B cell (primary cell): Measurements from ENCODE around the gene METTL24. TPM values are rescaled to one million over a fixed set of nuclear protein-coding genes. Genes with fewer than 3 reads are reported as not detected.

Source experiments
- ATAC-seq: fragments of 200-7000 bp; cut with Tn5 transposase; one replicate; pipeline ENCODE4 v1.10.0; 2021; ENCODE audit warnings: low read depth, mild to moderate bottlenecking, moderate number of reproducible peaks, moderate library complexity
- CTCF ChIA-PET: fragments of 350-600 bp; sonication (Branson Sonifier 250); formaldehyde crosslinking; loops from one replicate; lab custom pipeline; 2021; ENCODE audit warnings: antibody characterized with exemption, inconsistent platforms; lab: Charles Lee
- POLR2A ChIA-PET: fragments of 350-600 bp; sonication (Branson Sonifier 250); formaldehyde crosslinking; loops from one replicate; lab custom pipeline; 2021; ENCODE audit warnings: antibody characterized with exemption; lab: Charles Lee
- DNase-seq: peaks from one replicate; pipeline ENCODE4 v3.0.0; 2013
- H2AFZ ChIP-seq: 2 replicates; pipeline ENCODE4 v1.6.1; 2012; ENCODE audit warnings: mild to moderate bottlenecking, low read depth, low read length; ENCODE audit not compliant: insufficient read depth, poor library complexity, severe bottlenecking
- H3K27ac ChIP-seq, 2 donors: 1 replicate in 1 of 2; 2 replicates in 1 of 2; pipeline ENCODE4 v1.5.1; 2012 to 2013; ENCODE audit warnings: low read length in 2 of 2, mild to moderate bottlenecking in 2 of 2, moderate library complexity in 1 of 2
- H3K27me3 ChIP-seq, 4 experiments: fragments of 200-600 bp in 1 of 4; sonication (generic) in 1 of 4; replicated peaks in 1 of 4; 1 replicate in 2 of 4; 2 replicates in 2 of 4; pipeline versions ENCODE4 v1.6.1 to v1.7.0; 2013 to 2016; ENCODE audit warnings: low read length in 3 of 4, mild to moderate bottlenecking in 2 of 4, mixed read lengths in 1 of 4, moderate library complexity in 1 of 4; ENCODE audit not compliant: insufficient read depth in 4 of 4, control insufficient read depth in 3 of 4; ENCODE audit errors: control extremely low read depth in 1 of 4
- H3K36me3 ChIP-seq, 2 experiments: replicated peaks in 1 of 2; 1 replicate in 1 of 2; 2 replicates in 1 of 2; pipeline versions ENCODE4 v1.6.1 to v1.7.1; 2013; ENCODE audit warnings: low read length in 1 of 2; ENCODE audit not compliant: insufficient read depth in 2 of 2, control insufficient read depth in 1 of 2; ENCODE audit errors: control extremely low read depth in 1 of 2, extremely low read depth in 1 of 2
- H3K4me1 ChIP-seq, 2 donors: fragments of 200-600 bp in 1 of 2; sonication (generic) in 1 of 2; 1 replicate in 1 of 2; 2 replicates in 1 of 2; pipeline versions ENCODE4 v1.5.1 to v1.6.1; 2013 to 2017; ENCODE audit warnings: low read length in 2 of 2; ENCODE audit not compliant: control insufficient read depth in 2 of 2, insufficient read depth in 2 of 2
- H3K4me2 ChIP-seq: replicated peaks from 2 replicates; pipeline ENCODE3; 2012; ENCODE audit warnings: mild to moderate bottlenecking, low read depth, low read length; ENCODE audit not compliant: poor library complexity, severe bottlenecking
- H3K4me3 ChIP-seq, 5 experiments: fragments of 200-600 bp in 1 of 5; sonication (generic) in 1 of 5; 1 replicate in 3 of 5; 2 replicates in 2 of 5; pipeline versions ENCODE4 v1.5.1 to v1.7.0; 2011 to 2016; ENCODE audit warnings: low read length in 4 of 5, mild to moderate bottlenecking in 4 of 5, low read depth in 2 of 5, control low read depth in 1 of 5, moderate library complexity in 1 of 5; ENCODE audit not compliant: insufficient read depth in 1 of 5; ENCODE audit errors: control extremely low read depth in 1 of 5, extremely low read depth in 1 of 5
- H3K79me2 ChIP-seq: fragments of 200-600 bp; sonication (generic); one replicate; pipeline ENCODE4 v1.6.0; 2016; ENCODE audit warnings: low read length; ENCODE audit not compliant: control insufficient read depth, insufficient read depth
- H3K9ac ChIP-seq: fragments of 200-600 bp; sonication (generic); 2 replicates; pipeline ENCODE4 v1.6.1; 2017; ENCODE audit warnings: mild to moderate bottlenecking, low read length, moderate library complexity
- H3K9me3 ChIP-seq, 3 donors: one replicate each; pipeline versions ENCODE4 v1.6.1 to v1.7.1; 2013; ENCODE audit warnings: low read length in 2 of 3; ENCODE audit not compliant: control insufficient read depth in 2 of 3, insufficient read depth in 1 of 3; ENCODE audit errors: control extremely low read depth in 1 of 3
- H4K20me1 ChIP-seq: 2 replicates; pipeline ENCODE4 v1.6.0; 2012; ENCODE audit warnings: mild to moderate bottlenecking, low read length; ENCODE audit not compliant: insufficient read depth, control insufficient read depth, poor library complexity, severe bottlenecking
- H3K27ac Mint-ChIP-seq: one replicate; pipeline ENCODE4 v1.8.0; 2021; ENCODE audit warnings: mixed read lengths
- H3K27me3 Mint-ChIP-seq: one replicate; pipeline ENCODE4 v1.8.0; 2021; ENCODE audit warnings: mixed read lengths
- H3K4me1 Mint-ChIP-seq: one replicate; pipeline ENCODE4 v1.8.0; 2021; ENCODE audit warnings: mixed read lengths
- H3K4me3 Mint-ChIP-seq: one replicate; pipeline ENCODE4 v1.8.0; 2021; ENCODE audit warnings: mixed read lengths
- H3K9me3 Mint-ChIP-seq: one replicate; pipeline ENCODE4 v1.8.0; 2022; ENCODE audit warnings: mixed read lengths; ENCODE audit not compliant: insufficient read depth
- EZH2 ChIP-seq: IDR thresholded peaks from 2 replicates; pipeline ENCODE4 v1.6.1; 2012; ENCODE audit warnings: borderline replicate concordance, low read depth, mild to moderate bottlenecking, moderate library complexity, low read length; ENCODE audit not compliant: insufficient read depth, poor library complexity, severe bottlenecking
- WGBS: methylation state at CpG from one replicate; pipeline ENCODE4 v1.1.5; 2013; ENCODE audit warnings: missing lambda C conversion rate; ENCODE audit not compliant: insufficient coverage; 5-methylcytosine and 5-hydroxymethylcytosine counted together
- intact Hi-C: fragments of 100-400 bp; cut with micrococcal nuclease; formaldehyde crosslinking; loops from one replicate; pipeline ENCODE4 v1.10.0; 2022
- polyA plus RNA-seq: library from polyadenylated mRNA; depleted of rRNA; stranded (reverse); fragments of >200 nt; gene quantifications from 2 replicates; pipeline ENCODE4 v1.2.3, GENCODE V29; 2012
- total RNA-seq, 2 donors: library from RNA; stranded (reverse); fragments of 120-200 nt in 1 of 2; gene quantifications; 1 replicate in 1 of 2; 2 replicates in 1 of 2; pipeline versions ENCODE4 v1.2.3 to v1.2.4, GENCODE V29; 2013 to 2022
- TF ChIP-seq, protein P1 (sequence below): fragments of 200-600 bp; IDR thresholded peaks from one replicate; pipeline ENCODE4 v1.8.0; 2022; ENCODE audit warnings: antibody characterized with exemption, mild to moderate bottlenecking

The METTL24 gene
- total and polyA plus RNA-seq, 2 donors (not counting 1 experiment from before 2014, with no cell fraction given), result not detected

DNA sequence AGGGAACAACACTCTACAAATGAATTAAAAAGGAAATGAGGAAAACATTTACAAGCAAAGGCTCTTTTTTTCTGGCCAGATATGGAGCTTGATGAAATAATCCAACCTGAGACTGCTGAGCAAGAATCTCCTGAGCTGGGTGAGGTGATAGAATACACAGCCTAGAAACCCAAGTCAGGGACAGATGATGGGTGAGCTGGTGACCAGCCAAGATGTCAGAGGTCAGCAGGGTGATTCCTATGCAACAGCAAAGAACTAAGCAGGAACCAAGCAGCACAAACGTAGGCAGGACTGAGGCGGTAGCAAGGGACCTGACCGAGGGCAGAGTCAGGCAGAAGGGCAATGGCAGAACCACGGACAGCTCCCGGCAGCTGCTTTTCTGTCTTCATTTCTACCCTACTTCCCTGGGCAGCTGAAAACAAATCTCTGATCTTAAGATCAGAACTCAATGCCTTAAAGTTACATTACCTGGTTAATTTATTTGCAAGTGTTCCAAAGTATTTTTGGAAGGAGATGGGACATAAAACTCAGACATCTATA is 102.9 kb downstream of the METTL24 start:
- DNase-seq, result no peak
- WGBS, result 74% methylated on average over 4 of the region's 5 CpGs
- Mint-ChIP-seq H3K4me3 (no peak overlapping the region), H3K27ac (no peak overlapping the region), H3K27me3 (peaks cover 15% of the 10 kb centered on the region), H3K4me1 (no peaks in the 10 kb centered on the region), H3K9me3 (peaks cover under 1% of the 10 kb centered on the region)
- Histone ChIP-seq H3K79me2 (no peaks in the 10 kb centered on the region), H3K4me3 (no peak overlapping the region), H3K9me3 (peaks cover 0 to 16% (median 0%) of the 10 kb centered on the region in 3 donors), H3K36me3 (no peaks in the 10 kb centered on the region), H3K4me2 (no peak overlapping the region), H3K27ac (no peak overlapping the region), H3K9ac (no peak overlapping the region), H2AFZ (no peak overlapping the region), H3K4me1 (no peaks in the 10 kb centered on the region), H3K27me3 (peaks cover 0 to 9% (median 2%) of the 10 kb centered on the region in 4 experiments), H4K20me1 (no peaks in the 10 kb centered on the region)
- ChIA-PET CTCF (no interaction called here), POLR2A (no interaction called here)
- intact Hi-C loops, result no loop called here
- ATAC-seq, result no peak
- TF ChIP-seq, protein P1, sequence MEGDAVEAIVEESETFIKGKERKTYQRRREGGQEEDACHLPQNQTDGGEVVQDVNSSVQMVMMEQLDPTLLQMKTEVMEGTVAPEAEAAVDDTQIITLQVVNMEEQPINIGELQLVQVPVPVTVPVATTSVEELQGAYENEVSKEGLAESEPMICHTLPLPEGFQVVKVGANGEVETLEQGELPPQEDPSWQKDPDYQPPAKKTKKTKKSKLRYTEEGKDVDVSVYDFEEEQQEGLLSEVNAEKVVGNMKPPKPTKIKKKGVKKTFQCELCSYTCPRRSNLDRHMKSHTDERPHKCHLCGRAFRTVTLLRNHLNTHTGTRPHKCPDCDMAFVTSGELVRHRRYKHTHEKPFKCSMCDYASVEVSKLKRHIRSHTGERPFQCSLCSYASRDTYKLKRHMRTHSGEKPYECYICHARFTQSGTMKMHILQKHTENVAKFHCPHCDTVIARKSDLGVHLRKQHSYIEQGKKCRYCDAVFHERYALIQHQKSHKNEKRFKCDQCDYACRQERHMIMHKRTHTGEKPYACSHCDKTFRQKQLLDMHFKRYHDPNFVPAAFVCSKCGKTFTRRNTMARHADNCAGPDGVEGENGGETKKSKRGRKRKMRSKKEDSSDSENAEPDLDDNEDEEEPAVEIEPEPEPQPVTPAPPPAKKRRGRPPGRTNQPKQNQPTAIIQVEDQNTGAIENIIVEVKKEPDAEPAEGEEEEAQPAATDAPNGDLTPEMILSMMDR, result no peak
- no peak for TF ChIP-seq EZH2

DNA sequence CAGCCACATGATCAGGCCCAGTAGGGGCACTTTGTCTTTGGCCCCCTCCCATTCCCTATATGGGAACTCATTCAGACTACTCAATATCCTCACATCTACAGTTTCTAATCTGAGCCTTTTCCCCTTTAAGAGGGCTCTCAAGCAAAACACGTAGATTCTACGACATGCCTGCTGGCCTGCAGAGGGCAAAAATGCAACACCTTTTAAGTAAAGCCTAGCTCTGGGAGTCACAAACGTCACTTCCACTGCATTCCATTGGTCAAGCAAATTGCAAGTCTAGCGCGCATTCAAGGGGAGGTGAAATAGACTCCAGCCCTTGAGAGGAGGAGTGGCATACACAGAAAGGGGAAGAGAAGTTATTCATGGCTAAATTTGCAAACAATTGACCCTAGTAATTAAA is 107.3 kb downstream of the METTL24 start:
- ChIA-PET CTCF (no interaction called here), POLR2A (no interaction called here)
- no peaks in the 10 kb centered on the region for H3K36me3 ChIP-seq
- no peak overlapping the region for H3K27ac ChIP-seq
- no peak overlapping the region for H3K9ac ChIP-seq
- peaks cover 0 to 9% (median 0%) of the 10 kb centered on the region in 4 experiments for H3K27me3 ChIP-seq
- TF ChIP-seq EZH2, result no peak
- TF ChIP-seq, protein P1, result no peak
- no peak overlapping the region for H3K4me3 Mint-ChIP-seq
- H3K27ac Mint-ChIP-seq, result no peak overlapping the region
- no peaks in the 10 kb centered on the region for H3K4me1 ChIP-seq
- DNase-seq (no peak), ATAC-seq (no peak)
- H3K4me3 ChIP-seq, result no peak overlapping the region
- no peak overlapping the region for H3K4me2 ChIP-seq
- no peak overlapping the region for H2AFZ ChIP-seq
- 97% methylated on average over 3 of the region's 5 CpGs for WGBS
- peaks cover 0 to 7% (median 0%) of the 10 kb centered on the region in 3 donors for H3K9me3 ChIP-seq
- H4K20me1 ChIP-seq, result no peaks in the 10 kb centered on the region
- peaks cover 10% of the 10 kb centered on the region for H3K27me3 Mint-ChIP-seq
- no peaks in the 10 kb centered on the region for H3K9me3 Mint-ChIP-seq
- intact Hi-C loops, result no loop called here
- H3K79me2 ChIP-seq, result no peaks in the 10 kb centered on the region
- H3K4me1 Mint-ChIP-seq, result no peaks in the 10 kb centered on the region
